HCT116 (cell line): ENCODE data around the gene CLDN14. TPM values are rescaled to one million over a fixed set of nuclear protein-coding genes. Genes with fewer than 3 reads are reported as not detected.

Experiments used
- ATAC-seq: fragments of 200-7000 bp; cut with Tn5 transposase; 2 replicates; pipeline ENCODE4 v1.9.1; 2020; ENCODE audit warnings: mild to moderate bottlenecking, moderate library complexity
- BruUV-seq: library from RNA; stranded (reverse); fragments of 400-500 nt; replicated peaks from 2 replicates; lab custom pipeline; 2021; lab: Mats Ljungman, UMichigan
- CTCF ChIA-PET: fragments of 300-600 bp; sonication (Branson Sonifier 250); formaldehyde crosslinking; loops from one replicate; lab custom pipeline; 2021; ENCODE audit warnings: antibody characterized with exemption; lab: Charles Lee
- POLR2A ChIA-PET: fragments of 300-600, 350-600 bp; sonication (Branson Sonifier 250); formaldehyde crosslinking; loops from one replicate; lab custom pipeline; 2021; ENCODE audit warnings: antibody characterized with exemption; lab: Charles Lee
- RAD21 ChIA-PET, 2 experiments: fragments of 300-600 bp; sonication (Branson Sonifier 250); formaldehyde crosslinking; loops; one replicate each; lab custom pipeline; 2023; ENCODE audit warnings: low total read pairs in 2 of 2; ENCODE audit not compliant: uncharacterized antibody in 2 of 2, unreplicated experiment in 2 of 2, low non-redundant PET in 1 of 2; lab: Charles Lee
- DNase-seq: peaks from one replicate; pipeline ENCODE4 v3.0.0-alpha.2; 2010; ENCODE audit warnings: low read depth, low spot score
- H2AFZ ChIP-seq: fragments of 200-600 bp; shearing (Covaris generic), sonication (generic); 2 replicates; pipeline ENCODE4 v1.6.1; 2017; ENCODE audit warnings: low read depth, mixed run types, mixed read lengths, antibody characterized with exemption, low read length; ENCODE audit not compliant: poor library complexity, severe bottlenecking
- H3K27ac ChIP-seq: 2 replicates; pipeline ENCODE4 v1.5.1; 2012; ENCODE audit warnings: low read depth, low read length
- H3K27me3 ChIP-seq: fragments of 200-600 bp; sonication (generic); 2 replicates; pipeline ENCODE4 v1.6.1; 2016; ENCODE audit warnings: mixed run types, low read length, mixed read lengths; ENCODE audit not compliant: insufficient read depth
- H3K36me3 ChIP-seq, 2 experiments: fragments of 200-500 bp in 1 of 2; fragments of 200-600 bp in 1 of 2; sonication (Bioruptor generic) in 1 of 2; sonication (generic) in 1 of 2; 2 replicates each; pipeline versions ENCODE4 v1.5.1 to v1.6.1; 2014 to 2016; ENCODE audit warnings: low read length in 2 of 2, inconsistent platforms in 1 of 2, mixed read lengths in 1 of 2, mixed run types in 1 of 2; ENCODE audit not compliant: insufficient read depth in 2 of 2, control insufficient read depth in 1 of 2
- H3K4me1 ChIP-seq, 2 experiments: fragments of 200-600 bp in 1 of 2; sonication (generic) in 1 of 2; 2 replicates each; pipeline versions ENCODE4 v1.5.1 to v1.6.1; 2012 to 2017; ENCODE audit warnings: low read length in 2 of 2, inconsistent platforms in 1 of 2, mild to moderate bottlenecking in 1 of 2, mixed read lengths in 1 of 2, mixed run types in 1 of 2, moderate library complexity in 1 of 2; ENCODE audit not compliant: insufficient read depth in 2 of 2, control insufficient read depth in 1 of 2
- H3K4me2 ChIP-seq: fragments of 200-600 bp; sonication (generic); 2 replicates; pipeline ENCODE4 v1.6.1; 2017; ENCODE audit warnings: mixed run types, low read length, mixed read lengths
- H3K4me3 ChIP-seq, 2 experiments: fragments of 200-600 bp in 1 of 2; sonication (generic) in 1 of 2; replicated peaks in 1 of 2; 2 replicates each; pipeline ENCODE4 v1.5.1; 2011 to 2016; ENCODE audit warnings: low read length in 2 of 2, control low read depth in 1 of 2, low read depth in 1 of 2, mild to moderate bottlenecking in 1 of 2, mixed read lengths in 1 of 2, mixed run types in 1 of 2
- H3K79me2 ChIP-seq: fragments of 200-600 bp; sonication (generic); 2 replicates; pipeline ENCODE4 v1.6.1; 2017; ENCODE audit warnings: mild to moderate bottlenecking, mixed run types, low read length, moderate library complexity, mixed read lengths; ENCODE audit not compliant: insufficient read depth
- H3K9ac ChIP-seq: fragments of 200-600 bp; sonication (generic); 2 replicates; pipeline ENCODE4 v1.6.1; 2016; ENCODE audit warnings: low read length, mixed read lengths
- H3K9me2 ChIP-seq: fragments of 200-600 bp; sonication (generic), shearing (Covaris generic); 2 replicates; pipeline ENCODE4 v1.6.1; 2017; ENCODE audit warnings: mixed run types, mild to moderate bottlenecking, moderate library complexity; ENCODE audit not compliant: insufficient read depth
- H3K9me3 ChIP-seq, 2 experiments: fragments of 200-500 bp in 1 of 2; fragments of 200-600 bp in 1 of 2; sonication (Bioruptor generic) in 1 of 2; sonication (generic) in 1 of 2; 2 replicates each; pipeline ENCODE4 v1.6.1; 2014 to 2017; ENCODE audit warnings: low read length in 2 of 2, mixed read lengths in 2 of 2, inconsistent platforms in 1 of 2, low read depth in 1 of 2, mild to moderate bottlenecking in 1 of 2, mixed run types in 1 of 2, moderate library complexity in 1 of 2; ENCODE audit not compliant: control insufficient read depth in 1 of 2, insufficient read depth in 1 of 2
- H4K20me1 ChIP-seq: fragments of 200-600 bp; sonication (generic), shearing (Covaris generic); 2 replicates; pipeline ENCODE4 v1.6.1; 2017; ENCODE audit warnings: mixed run types, mild to moderate bottlenecking, moderate library complexity; ENCODE audit not compliant: insufficient read depth
- ATF3 ChIP-seq: IDR thresholded peaks from 2 replicates; pipeline ENCODE4 v1.6.1; 2012
- CBX3 ChIP-seq: IDR thresholded peaks from 2 replicates; pipeline ENCODE4 v1.6.1; 2012; ENCODE audit warnings: low read depth
- CTCF ChIP-seq, 3 experiments: fragments of 200-600 bp in 1 of 3; sonication (generic) in 1 of 3; IDR thresholded peaks in 2 of 3; conservative IDR thresholded peaks in 1 of 3; 2 replicates each; pipeline ENCODE4 v1.5.1; 2012 to 2017; ENCODE audit warnings: low read depth in 2 of 3, low read length in 2 of 3, antibody characterized with exemption in 1 of 3, borderline replicate concordance in 1 of 3, control low read depth in 1 of 3, mild to moderate bottlenecking in 1 of 3, mixed read lengths in 1 of 3, mixed run types in 1 of 3, moderate library complexity in 1 of 3; ENCODE audit not compliant: insufficient read depth in 1 of 3
- EGR1 ChIP-seq: IDR thresholded peaks from 2 replicates; pipeline ENCODE4 v1.6.1; 2012; ENCODE audit warnings: low read depth
- ELF1 ChIP-seq: IDR thresholded peaks from 2 replicates; pipeline ENCODE4 v1.6.1; 2012; ENCODE audit warnings: low read depth, borderline replicate concordance
- EZH2 ChIP-seq: fragments of 200-600 bp; sonication (generic); IDR thresholded peaks from 2 replicates; pipeline ENCODE4 v1.6.1; 2017; ENCODE audit warnings: antibody characterized with exemption, mixed run types
- FOSL1 ChIP-seq: IDR thresholded peaks from 2 replicates; pipeline ENCODE4 v1.6.1; 2012; ENCODE audit warnings: low read depth
- JUND ChIP-seq: IDR thresholded peaks from 2 replicates; pipeline ENCODE4 v1.6.1; 2012
- POLR2AphosphoS5 ChIP-seq: IDR thresholded peaks from 2 replicates; pipeline ENCODE4 v1.6.1; 2011; ENCODE audit warnings: mild to moderate bottlenecking, low read depth, low read length, moderate library complexity
- RAD21 ChIP-seq: IDR thresholded peaks from 2 replicates; pipeline ENCODE4 v1.6.1; 2012; ENCODE audit warnings: low read depth, mild to moderate bottlenecking
- SIN3A ChIP-seq: IDR thresholded peaks from 2 replicates; pipeline ENCODE4 v1.6.1; 2012; ENCODE audit warnings: low read depth
- SRF ChIP-seq: IDR thresholded peaks from 2 replicates; pipeline ENCODE4 v1.6.1; 2012; ENCODE audit warnings: low read depth
- TCF7L2 ChIP-seq: IDR thresholded peaks from 2 replicates; pipeline ENCODE4 v1.7.0; 2011; ENCODE audit warnings: borderline replicate concordance, inconsistent platforms; ENCODE audit not compliant: insufficient read depth, insufficient read length; ENCODE audit errors: extremely low read depth
- YY1 ChIP-seq: IDR thresholded peaks from 2 replicates; pipeline ENCODE4 v1.6.1; 2011; ENCODE audit warnings: low read length, low read depth, moderate library complexity, mild to moderate bottlenecking; ENCODE audit not compliant: insufficient replicate concordance; ENCODE audit errors: extremely low read depth
- ZBTB33 ChIP-seq: IDR thresholded peaks from 2 replicates; pipeline ENCODE4 v1.6.1; 2011; ENCODE audit warnings: mild to moderate bottlenecking, low read length, moderate library complexity; ENCODE audit not compliant: insufficient replicate concordance; ENCODE audit errors: extremely low read depth
- ZFX ChIP-seq: fragments of 450-650 bp; IDR thresholded peaks from 2 replicates; pipeline ENCODE4 v1.6.1; 2017
- ZNF274 ChIP-seq: fragments of 200-500 bp; sonication (Bioruptor generic); IDR thresholded peaks from 2 replicates; pipeline ENCODE4 v1.6.1; 2014; ENCODE audit warnings: mild to moderate bottlenecking, low read depth, low read length, inconsistent platforms
- intact Hi-C: fragments of 100-400 bp; cut with micrococcal nuclease; formaldehyde crosslinking; loops from 2 replicates; pipeline ENCODE4 v1.10.0; 2022
- total RNA-seq: library from RNA; stranded (reverse); gene quantifications from one replicate; pipeline ENCODE4 v1.2.1, GENCODE V29; 2021; ENCODE audit not compliant: unreplicated experiment
- TF ChIP-seq, protein P1 (sequence below): IDR thresholded peaks from 2 replicates; pipeline ENCODE4 v1.6.1; 2012; ENCODE audit warnings: low read depth

Gene CLDN14
- total RNA-seq, 1 experiment from 2014 or later = not detected

DNA sequence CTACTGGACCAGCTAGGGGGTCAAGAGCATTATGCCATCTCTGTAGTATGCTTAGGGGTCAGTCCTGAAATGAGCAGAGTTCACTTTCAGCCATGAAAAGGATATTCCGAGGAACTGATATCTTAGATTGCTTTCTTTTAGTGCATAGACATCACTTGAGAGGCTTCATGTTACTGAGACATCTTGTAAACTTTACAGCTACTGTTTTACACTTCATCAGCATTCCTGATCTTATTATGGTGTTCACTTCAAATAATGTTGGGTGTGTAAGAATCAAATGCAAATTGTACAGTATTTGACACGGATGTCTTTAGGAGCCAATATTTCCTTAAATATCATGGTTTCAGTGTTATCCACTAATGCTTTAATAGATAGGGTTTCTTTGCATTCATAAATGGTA, 22.4 kb upstream of the CLDN14 start:
- RAD21 ChIA-PET = no interaction called here
- intact Hi-C loops = loop anchor here (10.0 kb wide), 1 partner anchor 132 kb away; no protein-coding TSS in a partner anchor
- H3K4me3 ChIP-seq = no peak overlapping the region
- TF ChIP-seq EZH2 = no peak
- no peak for TF ChIP-seq RAD21
- no peak for TF ChIP-seq ZBTB33
- TF ChIP-seq SIN3A = no peak
- no peak for TF ChIP-seq SRF
- no peak for TF ChIP-seq YY1
- TF ChIP-seq CTCF (IDR thresholded peaks at IDR 0.05 in 2 of 3, conservative IDR thresholded peaks at IDR 0.05 in 1 of 3; ENCODE audit: borderline replicate concordance in 1 of 3, insufficient read depth in 1 of 3, low read depth in 2 of 3, low read length in 2 of 3) = no peak
- no peak for TF ChIP-seq EGR1
- TF ChIP-seq ZFX = no peak
- TF ChIP-seq FOSL1 = no peak
- TF ChIP-seq CBX3 = no peak
- TF ChIP-seq TCF7L2 = no peak
- TF ChIP-seq, protein P1, sequence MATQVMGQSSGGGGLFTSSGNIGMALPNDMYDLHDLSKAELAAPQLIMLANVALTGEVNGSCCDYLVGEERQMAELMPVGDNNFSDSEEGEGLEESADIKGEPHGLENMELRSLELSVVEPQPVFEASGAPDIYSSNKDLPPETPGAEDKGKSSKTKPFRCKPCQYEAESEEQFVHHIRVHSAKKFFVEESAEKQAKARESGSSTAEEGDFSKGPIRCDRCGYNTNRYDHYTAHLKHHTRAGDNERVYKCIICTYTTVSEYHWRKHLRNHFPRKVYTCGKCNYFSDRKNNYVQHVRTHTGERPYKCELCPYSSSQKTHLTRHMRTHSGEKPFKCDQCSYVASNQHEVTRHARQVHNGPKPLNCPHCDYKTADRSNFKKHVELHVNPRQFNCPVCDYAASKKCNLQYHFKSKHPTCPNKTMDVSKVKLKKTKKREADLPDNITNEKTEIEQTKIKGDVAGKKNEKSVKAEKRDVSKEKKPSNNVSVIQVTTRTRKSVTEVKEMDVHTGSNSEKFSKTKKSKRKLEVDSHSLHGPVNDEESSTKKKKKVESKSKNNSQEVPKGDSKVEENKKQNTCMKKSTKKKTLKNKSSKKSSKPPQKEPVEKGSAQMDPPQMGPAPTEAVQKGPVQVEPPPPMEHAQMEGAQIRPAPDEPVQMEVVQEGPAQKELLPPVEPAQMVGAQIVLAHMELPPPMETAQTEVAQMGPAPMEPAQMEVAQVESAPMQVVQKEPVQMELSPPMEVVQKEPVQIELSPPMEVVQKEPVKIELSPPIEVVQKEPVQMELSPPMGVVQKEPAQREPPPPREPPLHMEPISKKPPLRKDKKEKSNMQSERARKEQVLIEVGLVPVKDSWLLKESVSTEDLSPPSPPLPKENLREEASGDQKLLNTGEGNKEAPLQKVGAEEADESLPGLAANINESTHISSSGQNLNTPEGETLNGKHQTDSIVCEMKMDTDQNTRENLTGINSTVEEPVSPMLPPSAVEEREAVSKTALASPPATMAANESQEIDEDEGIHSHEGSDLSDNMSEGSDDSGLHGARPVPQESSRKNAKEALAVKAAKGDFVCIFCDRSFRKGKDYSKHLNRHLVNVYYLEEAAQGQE = no peak
- no peak for TF ChIP-seq ZNF274
- no peak for TF ChIP-seq ELF1
- TF ChIP-seq ATF3 = no peak
- TF ChIP-seq POLR2AphosphoS5 = no peak
- TF ChIP-seq JUND = no peak
- TF ChIP-seq, all 23 proteins: peak for 0
- BruUV-seq = no TSS peak
- Histone ChIP-seq H3K9me2 (no peaks in the 10 kb centered on the region), H3K4me1 (no peaks in the 10 kb centered on the region), H3K79me2 (no peaks in the 10 kb centered on the region), H3K27ac (no peak overlapping the region), H3K27me3 (peaks cover 4% of the 10 kb centered on the region; the same call in 1 of the 2 replicates), H3K4me2 (no peak overlapping the region), H3K9me3 (no peaks in the 10 kb centered on the region), H4K20me1 (no peaks in the 10 kb centered on the region), H2AFZ (no peak overlapping the region), H3K9ac (no peak overlapping the region), H3K36me3 (no peaks in the 10 kb centered on the region)
- no peak for ATAC-seq
- POLR2A ChIA-PET = no interaction called here
- DNase-seq = no peak
- CTCF ChIA-PET = no interaction called here
